SK-N-SH (cell line): ENCODE measurements around the gene ZNF496. TPM values are rescaled to one million over a fixed set of nuclear protein-coding genes. Genes with fewer than 3 reads are reported as not detected.

ENCODE experiments used
- CTCF ChIA-PET: fragments of 300-600, 350-600 bp; formaldehyde crosslinking; extraction: SDS; loops from one replicate; lab custom pipeline; 2021; lab: Yijun Ruan, JAX
- POLR2A ChIA-PET: fragments of 350-600 bp; sonication (Branson Sonifier 250); formaldehyde crosslinking; extraction: SDS; loops from one replicate; lab custom pipeline; 2020; ENCODE audit warnings: antibody characterized with exemption, inconsistent platforms; lab: Yijun Ruan, JAX
- DNase-seq: peaks from one replicate; pipeline ENCODE4 v3.0.0; 2012
- H2AFZ ChIP-seq: fragments of 200-600 bp; sonication (generic); 2 replicates; pipeline ENCODE4 v1.8.1; 2016; ENCODE audit warnings: antibody characterized with exemption, mild to moderate bottlenecking, low read depth
- H3F3A ChIP-seq: fragments of 200-600 bp; sonication (generic); replicated peaks from 2 replicates; pipeline ENCODE3; 2016; ENCODE audit warnings: antibody characterized with exemption, mild to moderate bottlenecking; ENCODE audit not compliant: insufficient read depth
- H3K27ac ChIP-seq, 2 experiments: fragments of 200-500 bp in 1 of 2; fragments of 200-600 bp in 1 of 2; sonication (Bioruptor generic) in 1 of 2; sonication (generic), shearing (Covaris generic) in 1 of 2; 2 replicates each; pipeline versions ENCODE4 v1.5.1 to v1.6.1; 2014 to 2016; ENCODE audit warnings: low read depth in 2 of 2, inconsistent platforms in 1 of 2, low read length in 1 of 2, mild to moderate bottlenecking in 1 of 2, mixed read lengths in 1 of 2
- H3K27me3 ChIP-seq: fragments of 200-600 bp; sonication (generic), shearing (Covaris generic); 2 replicates; pipeline ENCODE4 v1.6.1; 2016; ENCODE audit warnings: mixed run types; ENCODE audit not compliant: insufficient read depth
- H3K36me3 ChIP-seq, 2 experiments: fragments of 200-500 bp in 1 of 2; fragments of 200-600 bp in 1 of 2; sonication (Bioruptor generic) in 1 of 2; sonication (generic) in 1 of 2; replicated peaks in 1 of 2; 2 replicates each; pipeline versions ENCODE3 to v1.5.1; 2014 to 2016; ENCODE audit warnings: low read length in 1 of 2, mild to moderate bottlenecking in 1 of 2; ENCODE audit not compliant: insufficient read depth in 2 of 2, control insufficient read depth in 1 of 2
- H3K4me1 ChIP-seq, 2 experiments: fragments of 200-500 bp in 1 of 2; fragments of 200-600 bp in 1 of 2; sonication (Bioruptor generic) in 1 of 2; sonication (generic), shearing (Covaris generic) in 1 of 2; 2 replicates each; pipeline versions ENCODE4 v1.5.1 to v1.6.1; 2014 to 2016; ENCODE audit warnings: low read depth in 1 of 2, low read length in 1 of 2, mixed run types in 1 of 2; ENCODE audit not compliant: insufficient read depth in 2 of 2, control insufficient read depth in 1 of 2
- H3K4me2 ChIP-seq: fragments of 200-600 bp; sonication (generic), shearing (Covaris generic); 2 replicates; pipeline ENCODE4 v1.6.1; 2017; ENCODE audit warnings: mixed run types
- H3K4me3 ChIP-seq, 2 experiments: fragments of 200-500 bp in 1 of 2; fragments of 200-600 bp in 1 of 2; sonication (Bioruptor generic) in 1 of 2; sonication (generic), shearing (Covaris generic) in 1 of 2; 2 replicates each; pipeline versions ENCODE4 v1.5.1 to v1.8.1; 2014 to 2016; ENCODE audit warnings: low read depth in 2 of 2, inconsistent platforms in 1 of 2, low read length in 1 of 2, mild to moderate bottlenecking in 1 of 2, mixed read lengths in 1 of 2, moderate library complexity in 1 of 2
- H3K79me2 ChIP-seq: fragments of 200-600 bp; sonication (generic); 2 replicates; pipeline ENCODE4 v1.8.1; 2017; ENCODE audit warnings: mild to moderate bottlenecking; ENCODE audit not compliant: insufficient read depth
- H3K9ac ChIP-seq: fragments of 200-600 bp; sonication (generic); 2 replicates; pipeline ENCODE4 v1.6.1; 2017; ENCODE audit warnings: mixed run types
- H3K9me2 ChIP-seq: fragments of 200-600 bp; sonication (generic); 2 replicates; pipeline ENCODE4 v1.6.1; 2017; ENCODE audit warnings: mixed run types
- H3K9me3 ChIP-seq: fragments of 200-600 bp; sonication (generic); 2 replicates; pipeline ENCODE4 v1.6.1; 2017; ENCODE audit warnings: mixed run types, mild to moderate bottlenecking, moderate library complexity
- H4K20me1 ChIP-seq: fragments of 200-600 bp; sonication (generic); 2 replicates; pipeline ENCODE4 v1.6.1; 2017; ENCODE audit warnings: mild to moderate bottlenecking, mixed run types; ENCODE audit not compliant: insufficient read depth
- CTCF ChIP-seq: fragments of 200-600 bp; sonication (generic); IDR thresholded peaks from 2 replicates; pipeline ENCODE4 v1.6.1; 2017; ENCODE audit warnings: antibody characterized with exemption, mild to moderate bottlenecking, moderate library complexity
- EP300 ChIP-seq, 2 experiments: IDR thresholded peaks; 2 replicates each; pipeline versions ENCODE4 v1.4.0 to v1.6.1; 2012; ENCODE audit warnings: borderline replicate concordance in 1 of 2, low read depth in 1 of 2, low read length in 1 of 2
- MAX ChIP-seq: IDR thresholded peaks from 2 replicates; pipeline ENCODE4 v1.4.0; 2012; ENCODE audit warnings: low read depth
- MEF2A ChIP-seq: IDR thresholded peaks from 2 replicates; pipeline ENCODE4 v1.4.0; 2012; ENCODE audit warnings: low read depth, borderline replicate concordance
- NFIC ChIP-seq: IDR thresholded peaks from 2 replicates; pipeline ENCODE4 v1.4.0; 2012; ENCODE audit warnings: borderline replicate concordance
- NRF1 ChIP-seq: IDR thresholded peaks from 2 replicates; pipeline ENCODE4 v1.6.1; 2012; ENCODE audit warnings: low read depth, mild to moderate bottlenecking, low read length
- RAD21 ChIP-seq: IDR thresholded peaks from 2 replicates; pipeline ENCODE4 v1.6.1; 2012; ENCODE audit warnings: mild to moderate bottlenecking, low read length
- RCOR1 ChIP-seq: fragments of 150-350 bp; IDR thresholded peaks from 2 replicates; pipeline ENCODE4 v1.6.1; 2017; ENCODE audit warnings: antibody characterized with exemption, low read length
- RFX5 ChIP-seq: IDR thresholded peaks from 2 replicates; pipeline ENCODE4 v1.6.1; 2012; ENCODE audit warnings: mild to moderate bottlenecking, improper control_type of control experiment, low read length
- SMC3 ChIP-seq: IDR thresholded peaks from 2 replicates; pipeline ENCODE4 v1.6.1; 2012; ENCODE audit warnings: low read depth, low read length, improper control_type of control experiment
- TAF1 ChIP-seq: IDR thresholded peaks from 2 replicates; pipeline ENCODE4 v1.6.1; 2012; ENCODE audit warnings: low read depth, mild to moderate bottlenecking, low read length, moderate library complexity, borderline replicate concordance
- TCF12 ChIP-seq: IDR thresholded peaks from 2 replicates; pipeline ENCODE4 v1.4.0; 2012
- USF1 ChIP-seq: IDR thresholded peaks from 2 replicates; pipeline ENCODE4 v1.4.0; 2012; ENCODE audit warnings: low read depth, borderline replicate concordance
- YY1 ChIP-seq: IDR thresholded peaks from 2 replicates; pipeline ENCODE4 v1.4.0; 2012; ENCODE audit warnings: low read depth, mild to moderate bottlenecking
- ZBTB33 ChIP-seq: IDR thresholded peaks from 2 replicates; pipeline ENCODE4 v1.4.0; 2012; ENCODE audit warnings: low read depth, borderline replicate concordance
- WGBS: methylation state at CpG from one replicate; pipeline ENCODE4 v1.1.6; 2017; ENCODE audit warnings: low lambda C conversion rate; 5-methylcytosine and 5-hydroxymethylcytosine counted together
- polyA plus RNA-seq, 3 experiments: library from polyadenylated mRNA; depleted of rRNA; stranded (reverse); fragments of >200 nt; gene quantifications; 2 replicates each; pipeline ENCODE4 v1.2.3, GENCODE V29; 2012

The ZNF496 gene
- polyA plus RNA-seq, 1 of the 3 experiments (the other 2 are of a cell fraction) = 23.2 TPM

- CTCF ChIA-PET = interaction anchor here (1.0 kb wide), 2 partner anchors 40 to 57 kb away, joined by 3 read pairs; no protein-coding TSS in a partner anchor
- Histone ChIP-seq H4K20me1 (peaks cover 13% of the 10 kb centered on the region), H3K4me3 (peak overlapping the region; percentile 64 to 99), H2AFZ (peak overlapping the region; percentile 9; the same call in 1 of the 2 replicates), H3K27ac (peak overlapping the region; percentile 54 to 87; a peak in 3 of 4 replicates), H3K79me2 (peaks cover 90% of the 10 kb centered on the region), H3K9me3 (no peaks in the 10 kb centered on the region), H3K27me3 (no peaks in the 10 kb centered on the region), H3K36me3 (peaks cover 21 to 47% of the 10 kb centered on the region in 2 experiments), H3K4me1 (peaks cover 8 to 51% of the 10 kb centered on the region in 2 experiments; a peak in 3 of 4 replicates), H3K4me2 (peak overlapping the region; percentile 87), H3F3A (no peaks in the 10 kb centered on the region), H3K9ac (peak overlapping the region; percentile 96), H3K9me2 (no peaks in the 10 kb centered on the region)
- WGBS = 38% methylated on average over 28 of the region's 28 CpGs
- POLR2A ChIA-PET = no interaction called here
- peak; percentile 45 for DNase-seq
- no peak for TF ChIP-seq TCF12
- no peak for TF ChIP-seq NRF1
- TF ChIP-seq ZBTB33 = no peak
- TF ChIP-seq SMC3 = no peak
- no peak for TF ChIP-seq NFIC
- TF ChIP-seq RCOR1 = no peak
- TF ChIP-seq RFX5 = no peak
- no peak for TF ChIP-seq RAD21
- TF ChIP-seq TAF1 = no peak
- no peak for TF ChIP-seq YY1
- TF ChIP-seq MEF2A = no peak
- TF ChIP-seq CTCF = no peak
- TF ChIP-seq MAX = no peak
- no peak for TF ChIP-seq EP300 (IDR thresholded peaks at IDR 0.05; ENCODE audit: borderline replicate concordance in 1 of 2, low read depth in 1 of 2, low read length in 1 of 2)
- no peak for TF ChIP-seq USF1
- TF ChIP-seq, all 33 proteins: peak for 0
Measured at GRCh38 chr1:247332623-247333361, 1.1 kb upstream of the ZNF496 start.
